Fibroblast of lung (primary cell): ENCODE data around the gene GRIA1. TPM values are rescaled to one million over a fixed set of nuclear protein-coding genes. Genes with fewer than 3 reads are reported as not detected.

Experiments
- DNase-seq, 2 donors: peaks; one replicate each; pipeline versions ENCODE4 v3.0.0 to v3.0.0-alpha.2; 2010; ENCODE audit warnings: low read depth in 2 of 2
- H2AFZ ChIP-seq: 2 replicates; pipeline ENCODE4 v1.5.1; 2012; ENCODE audit warnings: low read length, control low read depth, inconsistent platforms
- H3K27ac ChIP-seq: 2 replicates; pipeline ENCODE4 v1.5.1; 2011; ENCODE audit warnings: low read length, control low read depth; ENCODE audit not compliant: insufficient read depth
- H3K27me3 ChIP-seq: 2 replicates; pipeline ENCODE4 v1.5.1; 2011; ENCODE audit warnings: mild to moderate bottlenecking, low read length; ENCODE audit not compliant: control insufficient read depth, insufficient read depth
- H3K36me3 ChIP-seq: 2 replicates; pipeline ENCODE4 v1.5.1; 2011; ENCODE audit warnings: low read length; ENCODE audit not compliant: control insufficient read depth, insufficient read depth
- H3K4me1 ChIP-seq: 2 replicates; pipeline ENCODE4 v1.5.1; 2011; ENCODE audit warnings: low read length; ENCODE audit not compliant: control insufficient read depth, insufficient read depth; ENCODE audit errors: extremely low read depth
- H3K4me2 ChIP-seq: 2 replicates; pipeline ENCODE4 v1.5.1; 2011; ENCODE audit warnings: low read length, control low read depth; ENCODE audit not compliant: insufficient read depth; ENCODE audit errors: extremely low read depth
- H3K4me3 ChIP-seq, 4 experiments: fragments of 200-600 bp in 1 of 4; sonication (generic) in 1 of 4; replicated peaks in 1 of 4; 2 replicates each; pipeline ENCODE4 v1.5.1; 2011 to 2016; ENCODE audit warnings: low read length in 4 of 4, low read depth in 3 of 4, mild to moderate bottlenecking in 3 of 4, control low read depth in 2 of 4, inconsistent platforms in 1 of 4, mixed read lengths in 1 of 4; ENCODE audit not compliant: insufficient read depth in 1 of 4; ENCODE audit errors: control extremely low read depth in 1 of 4
- H3K79me2 ChIP-seq: 2 replicates; pipeline ENCODE4 v1.5.1; 2012; ENCODE audit warnings: mild to moderate bottlenecking, low read length, inconsistent platforms; ENCODE audit not compliant: control insufficient read depth, insufficient read depth
- H3K9ac ChIP-seq: 2 replicates; pipeline ENCODE4 v1.5.1; 2011; ENCODE audit warnings: mild to moderate bottlenecking, low read length, control low read depth; ENCODE audit not compliant: insufficient read depth
- H3K9me3 ChIP-seq: 2 replicates; pipeline ENCODE4 v1.5.1; 2012; ENCODE audit warnings: low read depth, low read length; ENCODE audit not compliant: control insufficient read depth, insufficient read depth
- H4K20me1 ChIP-seq: 2 replicates; pipeline ENCODE4 v1.5.1; 2011; ENCODE audit warnings: low read length; ENCODE audit not compliant: control insufficient read depth, insufficient read depth; ENCODE audit errors: extremely low read depth
- EZH2 ChIP-seq: IDR thresholded peaks from 2 replicates; pipeline ENCODE4 v1.5.1; 2012; ENCODE audit warnings: low read length, control low read depth, mild to moderate bottlenecking; ENCODE audit errors: missing control alignments
- polyA plus RNA-seq, 2 donors: library from polyadenylated mRNA; depleted of rRNA in 1 of 2; stranded (reverse) in 1 of 2; unstranded in 1 of 2; fragments of >200 nt; gene quantifications; 2 replicates each; pipeline ENCODE4 v1.2.1, GENCODE V29; 2011 to 2012; ENCODE audit warnings: missing spikeins in 1 of 2
- total RNA-seq: library from RNA; depleted of rRNA; stranded (reverse); fragments of >200 nt; gene quantifications from 2 replicates; pipeline ENCODE4 v1.2.1, GENCODE V29; 2014
- TF ChIP-seq, protein P1 (sequence below), 2 donors: IDR thresholded peaks in 1 of 2; conservative IDR thresholded peaks in 1 of 2; 1 replicate in 1 of 2; 2 replicates in 1 of 2; pipeline ENCODE4 v1.5.1; 2011 to 2012; ENCODE audit warnings: low read length in 2 of 2, control low read depth in 1 of 2, inconsistent platforms in 1 of 2, low read depth in 1 of 2, mild to moderate bottlenecking in 1 of 2

The GRIA1 gene
- total and polyA plus RNA-seq, 2 donors (not counting 1 experiment from before 2014, with no cell fraction given): 2.0 to 4.5 TPM

DNA sequence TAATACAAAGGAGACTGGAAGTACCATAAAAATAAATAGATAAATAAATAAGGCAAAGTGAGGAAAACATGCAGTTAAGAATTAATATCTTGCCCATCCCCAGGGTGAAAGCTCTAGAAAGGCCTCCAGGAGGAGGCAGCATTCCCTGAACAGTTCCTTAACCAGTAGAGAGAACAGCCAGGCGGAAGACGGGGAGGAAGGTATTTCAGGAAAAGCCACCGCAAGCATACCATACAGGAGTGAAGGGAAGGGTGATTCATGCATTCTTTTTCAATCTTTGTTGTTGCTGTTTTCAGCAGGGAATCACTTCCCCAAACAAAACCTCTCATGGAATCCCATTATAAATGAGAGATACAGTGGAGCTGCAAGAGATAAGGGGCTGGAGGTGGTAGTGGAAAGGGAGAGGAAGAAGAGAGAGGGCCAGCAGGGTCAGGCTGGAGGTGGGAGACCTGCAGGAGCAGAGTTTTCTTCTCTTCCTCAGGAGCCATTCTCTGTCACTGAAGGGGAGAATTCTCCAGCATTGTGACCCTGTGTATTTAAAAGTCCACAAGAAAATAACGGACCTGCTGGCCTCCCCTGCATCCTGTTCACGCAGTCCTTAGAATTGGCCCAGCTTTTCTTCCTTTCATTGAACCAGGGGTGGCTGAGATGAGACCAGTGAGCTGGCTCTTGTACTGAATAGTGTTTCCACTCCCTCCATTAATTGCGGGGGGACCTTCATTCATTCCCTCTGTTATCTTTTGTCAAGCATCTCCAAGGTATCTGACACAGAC lies 292.3 kb downstream of the GRIA1 start:
- TF ChIP-seq, protein P1, sequence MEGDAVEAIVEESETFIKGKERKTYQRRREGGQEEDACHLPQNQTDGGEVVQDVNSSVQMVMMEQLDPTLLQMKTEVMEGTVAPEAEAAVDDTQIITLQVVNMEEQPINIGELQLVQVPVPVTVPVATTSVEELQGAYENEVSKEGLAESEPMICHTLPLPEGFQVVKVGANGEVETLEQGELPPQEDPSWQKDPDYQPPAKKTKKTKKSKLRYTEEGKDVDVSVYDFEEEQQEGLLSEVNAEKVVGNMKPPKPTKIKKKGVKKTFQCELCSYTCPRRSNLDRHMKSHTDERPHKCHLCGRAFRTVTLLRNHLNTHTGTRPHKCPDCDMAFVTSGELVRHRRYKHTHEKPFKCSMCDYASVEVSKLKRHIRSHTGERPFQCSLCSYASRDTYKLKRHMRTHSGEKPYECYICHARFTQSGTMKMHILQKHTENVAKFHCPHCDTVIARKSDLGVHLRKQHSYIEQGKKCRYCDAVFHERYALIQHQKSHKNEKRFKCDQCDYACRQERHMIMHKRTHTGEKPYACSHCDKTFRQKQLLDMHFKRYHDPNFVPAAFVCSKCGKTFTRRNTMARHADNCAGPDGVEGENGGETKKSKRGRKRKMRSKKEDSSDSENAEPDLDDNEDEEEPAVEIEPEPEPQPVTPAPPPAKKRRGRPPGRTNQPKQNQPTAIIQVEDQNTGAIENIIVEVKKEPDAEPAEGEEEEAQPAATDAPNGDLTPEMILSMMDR (conservative IDR thresholded peaks at IDR 0.05 in 1 of 2, IDR thresholded peaks at IDR 0.05 in 1 of 2; ENCODE audit: low read depth in 1 of 2, low read length in 2 of 2): no peak
- no peak for TF ChIP-seq EZH2
- Histone ChIP-seq H2AFZ (no peak overlapping the region), H3K4me2 (no peak overlapping the region), H3K9me3 (no peaks in the 10 kb centered on the region), H3K4me3 (no peak overlapping the region), H3K27ac (no peak overlapping the region), H3K4me1 (no peaks in the 10 kb centered on the region), H3K79me2 (no peaks in the 10 kb centered on the region), H3K27me3 (no peaks in the 10 kb centered on the region), H3K36me3 (no peaks in the 10 kb centered on the region), H4K20me1 (no peaks in the 10 kb centered on the region), H3K9ac (no peak overlapping the region)
- peak in 1 of 2 donors; percentile 80 for DNase-seq

DNA sequence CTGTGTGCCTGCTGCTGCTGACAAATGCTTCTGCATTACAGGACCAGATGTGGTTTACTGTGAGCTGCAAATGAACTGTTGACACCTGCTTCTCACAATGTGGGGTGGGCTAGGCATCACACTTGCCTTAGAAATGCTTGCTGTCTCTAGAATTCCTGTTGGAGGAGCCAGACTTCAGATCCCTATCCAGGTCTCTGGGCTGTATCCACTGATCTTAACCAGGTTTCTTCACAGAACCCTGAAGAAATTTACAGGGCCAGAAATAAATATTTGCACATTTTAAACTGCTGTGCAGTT lies 292.8 kb downstream of the GRIA1 start:
- Histone ChIP-seq H3K36me3 (no peaks in the 10 kb centered on the region), H3K9ac (no peak overlapping the region), H3K9me3 (no peaks in the 10 kb centered on the region), H2AFZ (no peak overlapping the region), H3K4me3 (no peak overlapping the region), H3K27ac (no peak overlapping the region), H4K20me1 (no peaks in the 10 kb centered on the region), H3K4me2 (no peak overlapping the region), H3K27me3 (no peaks in the 10 kb centered on the region), H3K4me1 (no peaks in the 10 kb centered on the region), H3K79me2 (no peaks in the 10 kb centered on the region)
- DNase-seq: peak in 1 of 2 donors; percentile 0
- TF ChIP-seq, protein P1 (conservative IDR thresholded peaks at IDR 0.05 in 1 of 2, IDR thresholded peaks at IDR 0.05 in 1 of 2; ENCODE audit: low read depth in 1 of 2, low read length in 2 of 2): no peak
- TF ChIP-seq EZH2: no peak

DNA sequence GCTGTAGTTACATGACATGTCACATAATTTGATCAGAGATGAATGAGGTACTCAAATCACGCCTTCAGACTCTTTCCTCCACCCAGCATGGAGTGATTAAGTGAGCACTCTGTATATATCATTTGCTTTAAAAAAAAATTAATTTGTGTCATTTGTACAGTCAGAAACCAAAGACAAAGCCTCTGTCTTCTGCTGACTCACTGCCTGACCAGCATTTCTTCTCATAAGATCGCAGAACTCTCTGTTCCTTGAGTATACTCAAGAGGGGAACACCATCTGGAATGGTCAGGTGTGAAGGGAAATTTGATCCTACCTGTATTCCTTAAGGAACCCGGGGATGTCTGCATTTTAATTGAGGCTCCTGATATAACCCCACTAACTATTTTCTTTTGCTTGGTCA lies 293.8 kb downstream of the GRIA1 start:
- H4K20me1 ChIP-seq: no peaks in the 10 kb centered on the region
- H3K9ac ChIP-seq: no peak overlapping the region
- DNase-seq: peak in 1 of 2 donors; percentile 11
- no peak overlapping the region for H3K27ac ChIP-seq
- H2AFZ ChIP-seq: no peak overlapping the region
- no peak overlapping the region for H3K4me2 ChIP-seq
- H3K27me3 ChIP-seq: no peaks in the 10 kb centered on the region
- no peaks in the 10 kb centered on the region for H3K4me1 ChIP-seq
- no peaks in the 10 kb centered on the region for H3K9me3 ChIP-seq
- no peaks in the 10 kb centered on the region for H3K79me2 ChIP-seq
- H3K36me3 ChIP-seq: no peaks in the 10 kb centered on the region
- no peak overlapping the region for H3K4me3 ChIP-seq
- TF ChIP-seq, protein P1 (conservative IDR thresholded peaks at IDR 0.05 in 1 of 2, IDR thresholded peaks at IDR 0.05 in 1 of 2; ENCODE audit: low read depth in 1 of 2, low read length in 2 of 2): no peak
- TF ChIP-seq EZH2: no peak
